ENCODE measurements around the gene SRRM1. TPM values are rescaled to one million over a fixed set of nuclear protein-coding genes. Genes with fewer than 3 reads are reported as not detected.
A peak's percentile ranks its signal among the peaks of the same experiment; 100 is the strongest.

SRRM1 gene
- total and polyA plus RNA-seq, 8 donors = 86.4 to 213 (median 182) TPM

GRCh38 chr1:24692351-24692980 is 49.4 kb downstream of the SRRM1 start:
- no peaks in the 10 kb centered on the region for H3K36me3 ChIP-seq
- intact Hi-C loops (cut with DNase I) = no loop called here
- H3K9me3 ChIP-seq = no peaks in the 10 kb centered on the region
- H3K27me3 ChIP-seq = no peaks in the 10 kb centered on the region
- TF ChIP-seq CTCF (IDR thresholded peaks at IDR 0.05) = no peak
- no peak overlapping the region for H3K4me3 ChIP-seq
- H3K27ac ChIP-seq = no peak overlapping the region
- H3K4me1 ChIP-seq = peaks cover 16 to 43% of the 10 kb centered on the region in 2 donors
- no peak for DNase-seq
- no peak for ATAC-seq

DNA sequence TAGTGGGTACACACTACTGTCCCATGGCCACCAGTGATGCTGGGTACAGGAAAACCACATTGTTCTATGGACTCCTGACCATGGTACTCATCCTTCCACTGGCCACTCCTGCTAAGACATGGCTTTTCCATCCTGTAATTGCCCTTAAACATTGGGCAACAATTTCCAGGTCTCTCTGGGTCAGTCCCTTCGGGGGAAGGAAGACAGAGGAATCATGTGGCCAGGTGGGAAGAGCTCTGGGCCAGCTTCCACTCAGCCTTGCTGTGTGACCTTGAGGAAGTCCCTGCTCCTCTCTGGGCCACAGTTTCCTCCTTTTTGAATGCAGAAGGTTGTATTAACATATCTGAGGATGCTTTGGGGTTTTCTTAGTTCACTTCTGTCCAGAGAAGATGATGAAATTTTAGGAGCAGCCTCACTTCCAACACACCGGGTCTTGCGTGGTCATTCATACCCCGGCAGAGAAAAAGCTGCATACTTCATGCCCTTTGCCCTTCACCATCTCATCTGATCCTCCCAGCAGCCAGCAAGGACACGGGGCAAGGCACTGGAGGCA is 50.8 kb downstream of the SRRM1 start:
- intact Hi-C loops (cut with DNase I) = no loop called here
- Histone ChIP-seq H3K4me1 (peaks cover 16 to 36% of the 10 kb centered on the region in 2 donors), H3K27me3 (no peaks in the 10 kb centered on the region), H3K27ac (peak overlapping the region in 1 of 2 donors; percentile 65), H3K36me3 (no peaks in the 10 kb centered on the region), H3K4me3 (no peak overlapping the region), H3K9me3 (no peaks in the 10 kb centered on the region)
- DNase-seq = no peak
- TF ChIP-seq CTCF (IDR thresholded peaks at IDR 0.05) = no peak
- ATAC-seq = no peak

DNA sequence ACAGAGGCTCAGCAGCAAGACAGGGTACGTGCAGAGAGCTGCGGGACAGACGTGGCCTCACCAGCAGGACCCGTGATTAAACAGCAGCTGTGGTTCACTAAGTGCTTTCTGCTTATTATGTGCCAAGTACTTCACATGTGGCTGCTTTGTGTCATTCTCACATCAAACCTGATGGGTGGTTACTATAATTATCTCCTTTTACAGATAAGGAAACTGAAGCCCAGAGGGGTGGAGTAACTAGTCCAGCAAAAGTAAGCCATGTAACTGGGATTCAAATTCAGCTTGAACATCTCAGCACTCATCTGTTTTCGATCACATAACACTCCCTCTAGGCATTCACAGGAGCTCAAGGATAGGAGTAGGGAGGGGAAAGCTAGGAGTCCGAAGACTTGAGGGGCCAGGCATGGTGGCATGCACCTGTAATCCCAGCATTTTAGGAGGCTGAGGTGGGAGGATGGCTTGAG is 51.3 kb downstream of the SRRM1 start:
- Histone ChIP-seq H3K4me1 (peaks cover 16 to 34% of the 10 kb centered on the region in 2 donors), H3K9me3 (no peaks in the 10 kb centered on the region), H3K4me3 (no peak overlapping the region), H3K27ac (peak overlapping the region in 1 of 2 donors; percentile 65), H3K36me3 (no peaks in the 10 kb centered on the region), H3K27me3 (no peaks in the 10 kb centered on the region)
- intact Hi-C loops (cut with DNase I) = no loop called here
- DNase-seq = peak in 2 of 4 donors; percentile 70 to 73
- ATAC-seq = peak; percentile 63
- TF ChIP-seq CTCF (IDR thresholded peaks at IDR 0.05) = no peak

DNA sequence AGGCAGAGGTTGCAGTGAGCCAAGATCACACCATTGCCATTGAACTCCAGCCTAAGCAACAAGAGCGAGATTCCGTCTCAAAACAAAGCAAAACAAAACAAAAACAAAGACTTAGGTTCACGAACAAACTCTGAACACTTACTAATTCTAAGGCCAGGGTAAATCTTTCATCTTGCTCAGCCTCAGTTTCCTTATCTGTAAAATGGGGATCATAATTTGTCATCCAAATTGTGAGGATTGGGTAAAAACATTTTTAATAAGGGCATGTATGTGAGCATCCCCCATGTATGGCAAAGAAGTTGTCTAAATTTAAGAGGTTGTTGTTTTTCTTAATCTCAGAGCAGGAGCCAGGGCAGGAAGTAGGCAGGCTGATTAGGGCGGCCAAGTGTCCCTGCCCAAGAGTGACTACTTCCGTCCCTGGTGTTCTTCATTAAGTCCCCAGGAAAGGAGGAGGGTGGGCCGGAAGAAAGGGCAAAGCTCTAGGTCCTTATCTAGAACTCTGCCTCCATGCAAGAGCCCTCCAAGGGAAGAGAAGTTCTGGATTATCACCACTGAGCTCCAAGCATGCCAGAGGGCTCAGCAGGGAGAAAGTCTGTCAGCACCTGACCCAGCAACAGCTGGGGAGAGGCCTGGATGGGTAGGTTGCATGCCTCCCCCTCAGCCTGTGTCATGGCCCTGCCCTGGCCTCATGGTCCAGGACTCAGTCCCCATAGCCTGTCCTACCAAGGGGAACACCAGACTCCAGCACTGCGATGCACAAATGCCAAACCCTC is 52.3 kb downstream of the SRRM1 start:
- Histone ChIP-seq H3K9me3 (no peaks in the 10 kb centered on the region), H3K4me1 (peaks cover 16 to 34% of the 10 kb centered on the region in 2 donors), H3K27me3 (no peaks in the 10 kb centered on the region), H3K36me3 (no peaks in the 10 kb centered on the region), H3K27ac (peak overlapping the region; percentile 7 to 65), H3K4me3 (no peak overlapping the region)
- DNase-seq (no peak), ATAC-seq (peak; percentile 46)
- TF ChIP-seq CTCF (IDR thresholded peaks at IDR 0.05) = no peak
- intact Hi-C loops (cut with DNase I) = no loop called here

Data from left lung (tissue), 10 donors.